Measurements from ENCODE around the gene RGS9. TPM values are rescaled to one million over a fixed set of nuclear protein-coding genes. Genes with fewer than 3 reads are reported as not detected.
A peak's percentile ranks its signal among the peaks of the same experiment; 100 is the strongest.
"Not testable (repeated sequence)": the region's sequence is repeated elsewhere in the genome, so short reads cannot be mapped to it uniquely, and the experiment has no call there.

RGS9 gene
- total RNA-seq, 1 donor from 2014 or later = 6.5 TPM

GRCh38 chr17:65175952-65176351 is 38.8 kb downstream of the RGS9 start:
- TF ChIP-seq CTCF (IDR thresholded peaks at IDR 0.05) = no peak
- Mint-ChIP-seq H3K4me3 (ENCODE audit: unreplicated experiment) (no peak overlapping the region), H3K27me3 (ENCODE audit: unreplicated experiment) (no peaks in the 10 kb centered on the region), H3K27ac (ENCODE audit: unreplicated experiment) (no peak overlapping the region), H3K4me1 (ENCODE audit: unreplicated experiment) (peaks cover 32% of the 10 kb centered on the region), H3K36me3 (ENCODE audit: unreplicated experiment) (no peaks in the 10 kb centered on the region), H3K9me3 (ENCODE audit: unreplicated experiment) (no peaks in the 10 kb centered on the region)
- DNase-seq (ENCODE audit: extremely low spot score, unreplicated experiment) = no peak

GRCh38 chr17:65176646-65177409 is 39.7 kb downstream of the RGS9 start:
- H3K27ac Mint-ChIP-seq (ENCODE audit: unreplicated experiment) = no peak overlapping the region
- TF ChIP-seq CTCF (IDR thresholded peaks at IDR 0.05) = no peak
- no peaks in the 10 kb centered on the region for H3K36me3 Mint-ChIP-seq (ENCODE audit: unreplicated experiment)
- DNase-seq (ENCODE audit: extremely low spot score, unreplicated experiment) = no peak
- H3K4me1 Mint-ChIP-seq (ENCODE audit: unreplicated experiment) = peaks cover 32% of the 10 kb centered on the region
- no peaks in the 10 kb centered on the region for H3K27me3 Mint-ChIP-seq (ENCODE audit: unreplicated experiment)
- H3K4me3 Mint-ChIP-seq (ENCODE audit: unreplicated experiment) = no peak overlapping the region
- H3K9me3 Mint-ChIP-seq (ENCODE audit: unreplicated experiment) = no peaks in the 10 kb centered on the region

DNA sequence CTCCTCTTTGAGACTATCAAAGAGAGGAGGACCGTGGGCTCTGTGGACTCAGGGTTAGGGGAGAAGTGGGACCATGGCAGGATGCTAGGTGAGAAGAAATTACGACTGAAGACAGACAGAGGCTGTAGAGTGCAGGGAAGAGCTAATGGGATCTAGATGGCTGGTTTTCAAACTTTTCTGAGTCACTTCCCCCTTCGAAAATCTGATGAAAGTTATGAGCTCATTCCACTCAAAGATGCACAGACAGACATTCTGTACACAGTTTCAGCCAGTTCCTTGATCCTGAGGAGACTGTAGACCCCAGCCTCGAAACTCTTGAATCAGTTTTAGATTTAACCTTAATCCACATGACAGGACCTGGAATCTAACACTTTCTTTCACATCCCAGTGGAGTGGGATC is 40.7 kb downstream of the RGS9 start:
- DNase-seq (ENCODE audit: extremely low spot score, unreplicated experiment) = no peak
- Mint-ChIP-seq H3K36me3 (ENCODE audit: unreplicated experiment) (no peaks in the 10 kb centered on the region), H3K4me1 (ENCODE audit: unreplicated experiment) (peaks cover 35% of the 10 kb centered on the region), H3K27me3 (ENCODE audit: unreplicated experiment) (no peaks in the 10 kb centered on the region), H3K27ac (ENCODE audit: unreplicated experiment) (no peak overlapping the region), H3K9me3 (ENCODE audit: unreplicated experiment) (no peaks in the 10 kb centered on the region), H3K4me3 (ENCODE audit: unreplicated experiment) (no peak overlapping the region)
- no peak for TF ChIP-seq CTCF (IDR thresholded peaks at IDR 0.05)

DNA sequence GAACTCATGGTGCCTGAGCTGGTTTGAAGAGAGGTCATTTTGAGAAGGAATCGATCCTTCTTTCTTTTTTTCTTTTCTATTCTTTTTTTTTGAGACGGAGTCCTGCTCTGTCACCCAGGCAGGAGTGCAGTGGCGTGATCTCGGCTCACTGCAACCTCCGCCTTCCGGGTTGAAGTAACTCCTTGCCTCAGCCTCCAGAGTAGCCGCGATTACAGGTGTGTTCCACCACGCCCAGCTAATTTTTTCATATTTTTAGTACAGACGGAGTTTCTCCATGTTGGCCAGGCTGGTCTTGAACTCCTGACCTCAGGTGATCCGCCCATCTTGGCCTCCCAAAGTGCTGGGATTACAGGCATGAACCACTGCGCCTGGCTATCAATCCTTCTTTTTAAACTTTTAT is 43.1 kb downstream of the RGS9 start:
- H3K9me3 Mint-ChIP-seq (ENCODE audit: unreplicated experiment); H3K27me3 Mint-ChIP-seq (ENCODE audit: unreplicated experiment); H3K4me3 Mint-ChIP-seq (ENCODE audit: unreplicated experiment); H3K36me3 Mint-ChIP-seq (ENCODE audit: unreplicated experiment); DNase-seq (ENCODE audit: extremely low spot score, unreplicated experiment): not testable (repeated sequence)
- Mint-ChIP-seq H3K4me1 (ENCODE audit: unreplicated experiment) (peaks cover 51% of the 10 kb centered on the region), H3K27ac (ENCODE audit: unreplicated experiment) (peak overlapping the region; percentile 81)

DNA sequence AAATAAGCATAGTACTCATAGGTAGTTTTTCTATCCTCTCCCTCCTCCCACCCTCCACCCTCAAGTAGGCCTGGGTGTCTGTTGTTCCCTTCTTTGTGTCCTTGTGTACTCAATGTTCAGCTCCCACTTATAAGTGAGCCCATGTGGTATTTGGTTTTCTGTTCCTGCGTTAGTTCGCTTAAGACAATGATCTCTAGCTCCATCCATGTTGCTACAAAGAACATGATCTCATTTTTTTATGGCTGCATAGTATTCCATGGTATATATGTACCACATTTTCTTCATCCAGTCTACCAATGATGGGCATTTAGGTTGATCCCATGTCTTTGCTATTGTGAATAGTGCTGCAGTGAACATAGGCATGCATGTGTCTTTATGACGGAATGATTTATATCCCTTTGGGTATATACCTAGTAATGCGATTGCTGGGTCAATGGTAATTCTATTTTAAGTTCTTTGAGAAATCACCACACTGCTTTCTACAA is 43.6 kb downstream of the RGS9 start:
- not testable (repeated sequence) for H3K4me3 Mint-ChIP-seq (ENCODE audit: unreplicated experiment); H3K9me3 Mint-ChIP-seq (ENCODE audit: unreplicated experiment); H3K27me3 Mint-ChIP-seq (ENCODE audit: unreplicated experiment); H3K36me3 Mint-ChIP-seq (ENCODE audit: unreplicated experiment); H3K27ac Mint-ChIP-seq (ENCODE audit: unreplicated experiment); DNase-seq (ENCODE audit: extremely low spot score, unreplicated experiment)
- H3K4me1 Mint-ChIP-seq (ENCODE audit: unreplicated experiment) = peaks cover 53% of the 10 kb centered on the region

- H3K27me3 Mint-ChIP-seq (ENCODE audit: unreplicated experiment) = no peaks in the 10 kb centered on the region
- no peaks in the 10 kb centered on the region for H3K36me3 Mint-ChIP-seq (ENCODE audit: unreplicated experiment)
- H3K4me1 Mint-ChIP-seq (ENCODE audit: unreplicated experiment) = peaks cover 56% of the 10 kb centered on the region
- no peak overlapping the region for H3K27ac Mint-ChIP-seq (ENCODE audit: unreplicated experiment)
- no peak overlapping the region for H3K4me3 Mint-ChIP-seq (ENCODE audit: unreplicated experiment)
- DNase-seq (ENCODE audit: extremely low spot score, unreplicated experiment) = no peak
- H3K9me3 Mint-ChIP-seq (ENCODE audit: unreplicated experiment) = no peaks in the 10 kb centered on the region
- no peak for TF ChIP-seq CTCF (IDR thresholded peaks at IDR 0.05)
Measured at GRCh38 chr17:65181237-65182061, 44.3 kb downstream of the RGS9 start.

Data from osteocyte (in vitro differentiated cells).